ENCODE results near the gene NOS1.
"Not testable (repeated sequence)": the region's sequence is repeated elsewhere in the genome, so short reads cannot be mapped to it uniquely, and the experiment has no call there.

Gene NOS1

GRCh38 chr12:117195027-117195426, 166.4 kb downstream of the NOS1 start:
- not testable (repeated sequence) for H2AFZ ChIP-seq (ENCODE audit: low read depth, low read length); DNase-seq; H3K4me1 ChIP-seq (ENCODE audit: control insufficient read depth, insufficient read depth, low read depth, low read length); H2BK15ac ChIP-seq (ENCODE audit: low read depth, poor library complexity, severe bottlenecking); H3K14ac ChIP-seq (ENCODE audit: low read length in 2 of 2); H2BK120ac ChIP-seq (ENCODE audit: low read depth, low read length); H4K8ac ChIP-seq (ENCODE audit: low read length); H3K4me2 ChIP-seq (ENCODE audit: low read length, poor library complexity, severe bottlenecking); H3K9ac ChIP-seq (ENCODE audit: low read length); H3K18ac ChIP-seq (ENCODE audit: low read depth in 1 of 2, low read length in 2 of 2); H3K4ac ChIP-seq (ENCODE audit: low read depth in 1 of 2, low read length in 2 of 2); H3K4me3 ChIP-seq (ENCODE audit: insufficient read depth in 1 of 2, low read depth in 1 of 2, low read length in 2 of 2); H2BK5ac ChIP-seq (ENCODE audit: low read depth, low read length, poor library complexity, severe bottlenecking); H3K27ac ChIP-seq (ENCODE audit: low read length, poor library complexity, severe bottlenecking); H3K79me1 ChIP-seq (replicated peaks; ENCODE audit: low read length, poor library complexity, severe bottlenecking); H3K9me3 ChIP-seq (ENCODE audit: control insufficient read depth, low read length); H4K91ac ChIP-seq (ENCODE audit: low read length); H3K23ac ChIP-seq (ENCODE audit: low read length in 2 of 2); H2BK12ac ChIP-seq (ENCODE audit: low read length in 2 of 2); H2AK5ac ChIP-seq (ENCODE audit: low read length, severe bottlenecking); H3K36me3 ChIP-seq (ENCODE audit: control insufficient read depth in 1 of 2, insufficient read depth in 2 of 2, low read depth in 1 of 2, low read length in 2 of 2)
- H3K27me3 ChIP-seq (ENCODE audit: control insufficient read depth in 1 of 2, insufficient read depth in 1 of 2, low read length in 2 of 2), result peaks cover 14 to 18% of the 10 kb centered on the region in 2 experiments
- 90% methylated on average over 1 of the region's 9 CpGs for whole genome bisulfite sequencing

DNA sequence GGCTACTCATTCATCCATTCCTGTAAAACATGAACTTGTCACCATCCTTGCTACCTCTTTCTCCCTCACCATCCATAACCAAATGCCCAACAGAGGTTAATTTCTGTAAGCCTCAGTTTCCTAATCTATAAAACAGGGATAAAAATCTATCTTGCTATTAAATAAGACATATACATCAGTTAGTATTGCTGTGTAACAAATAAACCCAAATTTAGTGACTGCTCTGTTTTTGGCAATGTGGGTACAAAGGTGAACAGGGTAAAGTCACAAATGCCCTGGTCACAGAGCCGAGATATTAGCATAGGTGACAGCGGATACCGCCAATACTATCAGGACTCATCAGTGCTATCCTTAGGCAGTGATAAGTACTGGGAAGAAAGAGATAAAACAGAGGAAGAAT, 167.5 kb downstream of the NOS1 start:
- Histone ChIP-seq H3K23ac (ENCODE audit: low read length in 2 of 2) (no peak overlapping the region), H2BK12ac (ENCODE audit: low read length in 2 of 2) (no peak overlapping the region), H3K9ac (ENCODE audit: low read length) (no peak overlapping the region), H2AFZ (ENCODE audit: low read depth, low read length) (no peak overlapping the region), H3K4me3 (ENCODE audit: insufficient read depth in 1 of 2, low read depth in 1 of 2, low read length in 2 of 2) (no peak overlapping the region), H3K18ac (ENCODE audit: low read depth in 1 of 2, low read length in 2 of 2) (no peak overlapping the region), H4K91ac (ENCODE audit: low read length) (no peak overlapping the region), H3K36me3 (ENCODE audit: control insufficient read depth in 1 of 2, insufficient read depth in 2 of 2, low read depth in 1 of 2, low read length in 2 of 2) (no peaks in the 10 kb centered on the region), H2BK5ac (ENCODE audit: low read depth, low read length, poor library complexity, severe bottlenecking) (no peak overlapping the region), H3K4me2 (ENCODE audit: low read length, poor library complexity, severe bottlenecking) (no peak overlapping the region), H2BK15ac (ENCODE audit: low read depth, poor library complexity, severe bottlenecking) (no peak overlapping the region), H3K27me3 (ENCODE audit: control insufficient read depth in 1 of 2, insufficient read depth in 1 of 2, low read length in 2 of 2) (peaks cover 11 to 18% of the 10 kb centered on the region in 2 experiments), H2AK5ac (ENCODE audit: low read length, severe bottlenecking) (no peak overlapping the region), H3K14ac (ENCODE audit: low read length in 2 of 2) (no peak overlapping the region), H3K4ac (ENCODE audit: low read depth in 1 of 2, low read length in 2 of 2) (no peak overlapping the region), H3K79me1 (replicated peaks; ENCODE audit: low read length, poor library complexity, severe bottlenecking) (peaks cover 4% of the 10 kb centered on the region), H3K27ac (ENCODE audit: low read length, poor library complexity, severe bottlenecking) (no peak overlapping the region), H3K4me1 (ENCODE audit: control insufficient read depth, insufficient read depth, low read depth, low read length) (peaks cover 11% of the 10 kb centered on the region), H2BK120ac (ENCODE audit: low read depth, low read length) (no peak overlapping the region), H3K9me3 (ENCODE audit: control insufficient read depth, low read length) (no peaks in the 10 kb centered on the region), H4K8ac (ENCODE audit: low read length) (no peak overlapping the region)
- no peak for DNase-seq
- 80% methylated on average over 1 of the region's 3 CpGs for WGBS

DNA sequence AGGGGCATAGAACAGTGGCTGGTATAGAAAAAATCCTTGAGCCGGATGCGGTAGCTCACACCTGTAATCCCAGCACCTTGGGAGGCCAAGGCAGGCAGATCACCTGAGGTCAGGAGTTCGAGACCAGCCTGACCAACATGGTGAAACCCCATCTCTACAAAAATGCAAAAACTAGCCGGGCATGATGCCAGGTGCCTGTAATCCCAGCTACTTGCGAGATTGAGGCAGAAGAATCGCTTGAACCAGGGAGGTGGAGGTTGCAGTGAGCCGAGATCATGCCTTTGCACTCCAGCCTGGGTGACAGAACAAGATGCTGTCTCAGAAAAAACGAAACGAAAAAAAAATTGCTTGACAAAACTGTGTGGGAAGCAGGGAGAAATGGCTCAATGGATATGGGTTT, 168.8 kb downstream of the NOS1 start:
- not testable (repeated sequence) for H2BK120ac ChIP-seq (ENCODE audit: low read depth, low read length); H2BK12ac ChIP-seq (ENCODE audit: low read length in 2 of 2); H4K91ac ChIP-seq (ENCODE audit: low read length); H2BK15ac ChIP-seq (ENCODE audit: low read depth, poor library complexity, severe bottlenecking); H3K14ac ChIP-seq (ENCODE audit: low read length in 2 of 2); H3K79me1 ChIP-seq (replicated peaks; ENCODE audit: low read length, poor library complexity, severe bottlenecking); H3K36me3 ChIP-seq (ENCODE audit: control insufficient read depth in 1 of 2, insufficient read depth in 2 of 2, low read depth in 1 of 2, low read length in 2 of 2); H4K8ac ChIP-seq (ENCODE audit: low read length); H3K9ac ChIP-seq (ENCODE audit: low read length); H3K27ac ChIP-seq (ENCODE audit: low read length, poor library complexity, severe bottlenecking); H2AK5ac ChIP-seq (ENCODE audit: low read length, severe bottlenecking); H2BK5ac ChIP-seq (ENCODE audit: low read depth, low read length, poor library complexity, severe bottlenecking); H3K4me2 ChIP-seq (ENCODE audit: low read length, poor library complexity, severe bottlenecking); DNase-seq; H3K9me3 ChIP-seq (ENCODE audit: control insufficient read depth, low read length); H3K18ac ChIP-seq (ENCODE audit: low read depth in 1 of 2, low read length in 2 of 2); H2AFZ ChIP-seq (ENCODE audit: low read depth, low read length); H3K4ac ChIP-seq (ENCODE audit: low read depth in 1 of 2, low read length in 2 of 2); H3K23ac ChIP-seq (ENCODE audit: low read length in 2 of 2); H3K4me3 ChIP-seq (ENCODE audit: insufficient read depth in 1 of 2, low read depth in 1 of 2, low read length in 2 of 2)
- H3K4me1 ChIP-seq (ENCODE audit: control insufficient read depth, insufficient read depth, low read depth, low read length), result peaks cover 14% of the 10 kb centered on the region
- 91% methylated on average over 9 of the region's 9 CpGs for WGBS
- H3K27me3 ChIP-seq (ENCODE audit: control insufficient read depth in 1 of 2, insufficient read depth in 1 of 2, low read length in 2 of 2), result peaks cover 8 to 15% of the 10 kb centered on the region in 2 experiments

DNA sequence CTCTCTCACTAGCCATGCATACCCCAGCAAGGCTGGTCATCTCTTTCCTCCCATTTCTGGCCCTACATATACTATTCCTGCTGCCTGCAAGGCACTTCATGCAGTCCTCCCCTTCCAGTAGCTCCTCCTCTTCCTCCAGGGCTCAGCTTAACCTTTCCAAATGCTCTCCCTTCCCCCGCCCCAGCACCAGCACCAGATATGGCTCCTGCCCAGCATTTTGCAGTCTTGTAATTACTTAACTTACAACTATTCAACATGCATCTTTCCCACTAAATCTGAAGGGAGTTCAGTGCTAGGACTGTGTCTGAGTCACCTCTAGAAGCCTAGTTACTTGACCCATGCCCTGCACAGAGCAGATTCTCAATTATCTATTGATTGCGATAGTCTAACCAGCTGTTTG, 169.4 kb downstream of the NOS1 start:
- H2AK5ac ChIP-seq (ENCODE audit: low read length, severe bottlenecking), result no peak overlapping the region
- no peak overlapping the region for H2BK120ac ChIP-seq (ENCODE audit: low read depth, low read length)
- H3K4me1 ChIP-seq (ENCODE audit: control insufficient read depth, insufficient read depth, low read depth, low read length), result peaks cover 12% of the 10 kb centered on the region
- no peak overlapping the region for H3K23ac ChIP-seq (ENCODE audit: low read length in 2 of 2)
- H3K18ac ChIP-seq (ENCODE audit: low read depth in 1 of 2, low read length in 2 of 2), result no peak overlapping the region
- no peak overlapping the region for H2BK5ac ChIP-seq (ENCODE audit: low read depth, low read length, poor library complexity, severe bottlenecking)
- no peak overlapping the region for H4K8ac ChIP-seq (ENCODE audit: low read length)
- H3K9ac ChIP-seq (ENCODE audit: low read length), result no peak overlapping the region
- DNase-seq, result no peak
- H2BK15ac ChIP-seq (ENCODE audit: low read depth, poor library complexity, severe bottlenecking), result no peak overlapping the region
- H3K27me3 ChIP-seq (ENCODE audit: control insufficient read depth in 1 of 2, insufficient read depth in 1 of 2, low read length in 2 of 2), result peaks cover 3 to 15% of the 10 kb centered on the region in 2 experiments
- H3K4me2 ChIP-seq (ENCODE audit: low read length, poor library complexity, severe bottlenecking), result no peak overlapping the region
- no peak overlapping the region for H2BK12ac ChIP-seq (ENCODE audit: low read length in 2 of 2)
- H3K14ac ChIP-seq (ENCODE audit: low read length in 2 of 2), result no peak overlapping the region
- no peak overlapping the region for H3K27ac ChIP-seq (ENCODE audit: low read length, poor library complexity, severe bottlenecking)
- peaks cover 9% of the 10 kb centered on the region for H3K79me1 ChIP-seq (replicated peaks; ENCODE audit: low read length, poor library complexity, severe bottlenecking)
- H3K4ac ChIP-seq (ENCODE audit: low read depth in 1 of 2, low read length in 2 of 2), result no peak overlapping the region
- H3K36me3 ChIP-seq (ENCODE audit: control insufficient read depth in 1 of 2, insufficient read depth in 2 of 2, low read depth in 1 of 2, low read length in 2 of 2), result no peaks in the 10 kb centered on the region
- no peak overlapping the region for H4K91ac ChIP-seq (ENCODE audit: low read length)
- no peak overlapping the region for H2AFZ ChIP-seq (ENCODE audit: low read depth, low read length)
- WGBS, result 81% methylated on average over 1 of the region's 2 CpGs
- H3K9me3 ChIP-seq (ENCODE audit: control insufficient read depth, low read length), result no peaks in the 10 kb centered on the region
- no peak overlapping the region for H3K4me3 ChIP-seq (ENCODE audit: insufficient read depth in 1 of 2, low read depth in 1 of 2, low read length in 2 of 2)
